H1 (cell line): ENCODE data around the gene UTP20. TPM values are rescaled to one million over a fixed set of nuclear protein-coding genes. Genes with fewer than 3 reads are reported as not detected.

Source experiments
- CTCF ChIA-PET: fragments of 300-600 bp; sonication (Branson Sonifier 250); formaldehyde crosslinking; loops from one replicate; lab custom pipeline; 2021; ENCODE audit not compliant: partially characterized antibody; lab: Charles Lee
- POLR2A ChIA-PET: fragments of 300-600 bp; sonication (Branson Sonifier 250); formaldehyde crosslinking; loops from one replicate; lab custom pipeline; 2021; ENCODE audit warnings: inconsistent platforms; ENCODE audit not compliant: partially characterized antibody; lab: Charles Lee
- DNase-seq, 2 experiments: peaks; one replicate each; pipeline versions ENCODE4 v3.0.0 to v3.0.0-alpha.2; 2010 to 2022; ENCODE audit warnings: low spot score in 2 of 2, low read depth in 1 of 2, mixed read lengths in 1 of 2
- FAIRE-seq: peaks from 2 replicates; lab custom pipeline; 2011; peaks lifted over from hg19 to GRCh38; lab: Jason Lieb, UNC
- H2AFZ ChIP-seq: 2 replicates; pipeline ENCODE4 v1.8.1; 2012; ENCODE audit warnings: low read length, inconsistent platforms
- H2AK5ac ChIP-seq: 2 replicates; pipeline ENCODE4 v1.6.1; 2013; ENCODE audit warnings: low read depth, low read length
- H2BK120ac ChIP-seq: replicated peaks from 2 replicates; pipeline ENCODE3; 2013; ENCODE audit warnings: low read depth, low read length, inconsistent platforms
- H2BK12ac ChIP-seq: 2 replicates; pipeline ENCODE4 v1.6.1; 2013; ENCODE audit warnings: low read depth, low read length
- H2BK15ac ChIP-seq: 2 replicates; pipeline ENCODE4 v1.6.1; 2013; ENCODE audit warnings: low read length
- H2BK20ac ChIP-seq: 2 replicates; pipeline ENCODE4 v1.6.1; 2013; ENCODE audit warnings: low read length
- H2BK5ac ChIP-seq: 2 replicates; pipeline ENCODE4 v1.6.1; 2013; ENCODE audit warnings: low read depth, low read length
- H3K14ac ChIP-seq: 2 replicates; pipeline ENCODE4 v1.6.1; 2013; ENCODE audit warnings: inconsistent platforms; ENCODE audit not compliant: insufficient read length
- H3K18ac ChIP-seq: 2 replicates; pipeline ENCODE4 v1.6.1; 2013; ENCODE audit warnings: low read length; ENCODE audit errors: extremely low read depth
- H3K23ac ChIP-seq: 2 replicates; pipeline ENCODE4 v1.6.1; 2013; ENCODE audit warnings: inconsistent platforms; ENCODE audit not compliant: insufficient read length
- H3K23me2 ChIP-seq: 2 replicates; pipeline ENCODE4 v1.6.1; 2013; ENCODE audit warnings: low read depth, low read length
- H3K27ac ChIP-seq: 2 replicates; pipeline ENCODE4 v1.6.1; 2011; ENCODE audit warnings: low read depth, low read length, inconsistent platforms
- H3K27me3 ChIP-seq, 4 experiments: replicated peaks in 1 of 4; 1 replicate in 1 of 4; 2 replicates in 3 of 4; pipeline versions ENCODE4 v1.6.1 to v1.8.1; 2011 to 2013; ENCODE audit warnings: low read length in 3 of 4, mild to moderate bottlenecking in 3 of 4, inconsistent platforms in 2 of 4, mixed read lengths in 2 of 4, moderate library complexity in 1 of 4; ENCODE audit not compliant: control insufficient read depth in 3 of 4, insufficient read depth in 3 of 4; ENCODE audit errors: extremely low read depth in 1 of 4
- H3K36me3 ChIP-seq, 4 experiments: 2 replicates each; pipeline versions ENCODE4 v1.6.1 to v1.8.1; 2011 to 2013; ENCODE audit warnings: mild to moderate bottlenecking in 4 of 4, low read length in 3 of 4, moderate library complexity in 2 of 4, control low read depth in 1 of 4, inconsistent platforms in 1 of 4; ENCODE audit not compliant: insufficient read depth in 4 of 4, control insufficient read depth in 2 of 4
- H3K4ac ChIP-seq: replicated peaks from 2 replicates; pipeline ENCODE3; 2013; ENCODE audit warnings: low read length, low read depth, mixed read lengths, inconsistent platforms; ENCODE audit not compliant: insufficient read length
- H3K4me1 ChIP-seq, 4 experiments: replicated peaks in 1 of 4; 1 replicate in 1 of 4; 2 replicates in 3 of 4; pipeline versions ENCODE4 v1.6.1 to v1.8.1; 2011 to 2013; ENCODE audit warnings: low read length in 3 of 4, inconsistent platforms in 2 of 4, mixed read lengths in 1 of 4; ENCODE audit not compliant: insufficient read depth in 4 of 4, control insufficient read depth in 3 of 4
- H3K4me2 ChIP-seq, 2 experiments: 2 replicates each; pipeline versions ENCODE4 v1.6.1 to v1.8.1; 2011 to 2013; ENCODE audit warnings: low read depth in 2 of 2, low read length in 2 of 2, control low read depth in 1 of 2, inconsistent platforms in 1 of 2, mild to moderate bottlenecking in 1 of 2; ENCODE audit not compliant: insufficient read depth in 1 of 2
- H3K4me3 ChIP-seq, 4 experiments: fragments of 200-600, 300-600 bp in 1 of 4; sonication (generic), shearing (Covaris generic), sonication (Bioruptor Twin) in 1 of 4; 2 replicates each; pipeline versions ENCODE4 v1.5.1 to v1.8.1; 2011 to 2016; ENCODE audit warnings: low read length in 4 of 4, low read depth in 3 of 4, control low read depth in 2 of 4, inconsistent platforms in 2 of 4, mild to moderate bottlenecking in 2 of 4, mixed read lengths in 1 of 4, moderate library complexity in 1 of 4; ENCODE audit not compliant: insufficient read depth in 2 of 4; ENCODE audit errors: extremely low read depth in 1 of 4
- H3K56ac ChIP-seq: replicated peaks from 2 replicates; pipeline ENCODE3; 2013; ENCODE audit warnings: low read depth, mild to moderate bottlenecking, mixed read lengths, low read length, inconsistent platforms; ENCODE audit not compliant: insufficient read length
- H3K79me1 ChIP-seq: 2 replicates; pipeline ENCODE4 v1.6.1; 2013; ENCODE audit warnings: low read depth, low read length, control low read depth
- H3K79me2 ChIP-seq, 2 experiments: 2 replicates each; pipeline versions ENCODE4 v1.6.1 to v1.8.1; 2012 to 2013; ENCODE audit warnings: low read length in 2 of 2, mild to moderate bottlenecking in 2 of 2, inconsistent platforms in 1 of 2; ENCODE audit not compliant: insufficient read depth in 2 of 2, control insufficient read depth in 1 of 2
- H3K9ac ChIP-seq, 4 experiments: replicated peaks in 1 of 4; 1 replicate in 1 of 4; 2 replicates in 3 of 4; pipeline versions ENCODE4 v1.6.1 to v1.8.1; 2011 to 2013; ENCODE audit warnings: low read depth in 3 of 4, low read length in 3 of 4, control low read depth in 2 of 4, mild to moderate bottlenecking in 2 of 4, moderate library complexity in 2 of 4, inconsistent platforms in 1 of 4; ENCODE audit errors: extremely low read depth in 1 of 4
- H3K9me3 ChIP-seq, 2 experiments: 2 replicates each; pipeline versions ENCODE4 v1.6.1 to v1.8.1; 2012 to 2013; ENCODE audit warnings: mild to moderate bottlenecking in 2 of 2, moderate library complexity in 2 of 2, control low read depth in 1 of 2, inconsistent platforms in 1 of 2, low read depth in 1 of 2, low read length in 1 of 2, mixed read lengths in 1 of 2; ENCODE audit not compliant: insufficient read depth in 2 of 2
- H4K20me1 ChIP-seq, 2 experiments: replicated peaks in 1 of 2; 2 replicates each; pipeline versions ENCODE3 to v1.8.1; 2011 to 2013; ENCODE audit warnings: inconsistent platforms in 2 of 2, low read length in 2 of 2, mild to moderate bottlenecking in 1 of 2; ENCODE audit not compliant: insufficient read depth in 2 of 2, control insufficient read depth in 1 of 2
- H4K5ac ChIP-seq: 2 replicates; pipeline ENCODE4 v1.6.1; 2013; ENCODE audit warnings: low read length, low read depth, mixed read lengths, inconsistent platforms; ENCODE audit not compliant: insufficient read length
- H4K8ac ChIP-seq: 2 replicates; pipeline ENCODE4 v1.8.0; 2013; ENCODE audit warnings: mild to moderate bottlenecking, moderate library complexity, low read length, inconsistent platforms; ENCODE audit not compliant: insufficient read depth; ENCODE audit errors: extremely low read depth
- H4K91ac ChIP-seq: replicated peaks from 2 replicates; pipeline ENCODE3; 2013; ENCODE audit warnings: low read length, mixed read lengths, inconsistent platforms; ENCODE audit not compliant: insufficient read length
- EGR1 ChIP-seq: IDR thresholded peaks from 2 replicates; pipeline ENCODE4 v1.6.1; 2011; ENCODE audit warnings: low read depth, low read length, borderline replicate concordance
- JUND ChIP-seq: IDR thresholded peaks from 2 replicates; pipeline ENCODE4 v1.6.1; 2011; ENCODE audit warnings: mild to moderate bottlenecking, improper control_type of control experiment, low read length
- MAFK ChIP-seq: IDR thresholded peaks from 2 replicates; pipeline ENCODE4 v1.6.1; 2012; ENCODE audit warnings: low read depth, mild to moderate bottlenecking, improper control_type of control experiment, low read length
- SIN3A ChIP-seq, 2 experiments: IDR thresholded peaks in 1 of 2; conservative IDR thresholded peaks in 1 of 2; 2 replicates each; pipeline ENCODE4 v1.6.1; 2011 to 2012; ENCODE audit warnings: low read length in 2 of 2, improper control_type of control experiment in 1 of 2, low read depth in 1 of 2, mild to moderate bottlenecking in 1 of 2
- SP2 ChIP-seq: IDR thresholded peaks from 2 replicates; pipeline ENCODE4 v1.6.1; 2012; ENCODE audit warnings: mild to moderate bottlenecking, low read length, inconsistent platforms
- SRF ChIP-seq: IDR thresholded peaks from 2 replicates; pipeline ENCODE4 v1.6.1; 2011; ENCODE audit warnings: mild to moderate bottlenecking, low read depth, low read length, moderate library complexity
- SUZ12 ChIP-seq: fragments of 200-600 bp; sonication (generic); IDR thresholded peaks from 2 replicates; pipeline ENCODE4 v1.6.1; 2012; ENCODE audit warnings: mild to moderate bottlenecking, inconsistent platforms, low read length, moderate library complexity, mixed read lengths
- TAF7 ChIP-seq: optimal IDR thresholded peaks from 2 replicates; pipeline ENCODE3; 2011; ENCODE audit warnings: low read depth, mild to moderate bottlenecking, inconsistent platforms, low read length, moderate library complexity, borderline replicate concordance
- TBP ChIP-seq: IDR thresholded peaks from 2 replicates; pipeline ENCODE4 v1.6.1; 2011; ENCODE audit warnings: low read depth, low read length, improper control_type of control experiment
- WGBS, 2 experiments: shearing (Covaris generic) in 1 of 2; methylation state at CpG; one replicate each; pipeline versions ENCODE4 v1.1.6 to v1.1.7; 2013 to 2015; ENCODE audit warnings: low lambda C conversion rate in 2 of 2, mixed read lengths in 2 of 2, inconsistent platforms in 1 of 2, low coverage in 1 of 2, missing lambda C conversion rate in 1 of 2; ENCODE audit not compliant: insufficient replicate concordance in 2 of 2, insufficient coverage in 1 of 2, insufficient read length in 1 of 2; ENCODE audit errors: extremely low coverage in 1 of 2, missing lambda C conversion rate in 1 of 2; 5-methylcytosine and 5-hydroxymethylcytosine counted together
- polyA plus RNA-seq, 7 experiments: library from polyadenylated mRNA; depleted of rRNA in 3 of 7; stranded (reverse) in 5 of 7; unstranded in 2 of 7; fragments of >200 nt in 5 of 7; fragments of 200-250 nt in 2 of 7; gene quantifications; 1 replicate in 5 of 7; 2 replicates in 1 of 7; 4 replicates in 1 of 7; pipeline versions ENCODE4 v1.2.1 to v1.2.3, GENCODE V29; 2011 to 2013; ENCODE audit warnings: missing spikeins in 2 of 7, mixed read lengths in 2 of 7
- total RNA-seq: library from RNA; stranded (reverse); fragmentation: NEBNext Ultra II Directional; extraction: Animal tissue kit (Norgen Biotek cat#: 25700); gene quantifications from 2 replicates; pipeline ENCODE4 v1.2.1, GENCODE V29; 2021

UTP20 gene
- total and polyA plus RNA-seq, 2 of the 8 experiments (the other 6 are each of a cell fraction or from before 2014, with no cell fraction given), result 8.5 to 48.4 TPM

DNA sequence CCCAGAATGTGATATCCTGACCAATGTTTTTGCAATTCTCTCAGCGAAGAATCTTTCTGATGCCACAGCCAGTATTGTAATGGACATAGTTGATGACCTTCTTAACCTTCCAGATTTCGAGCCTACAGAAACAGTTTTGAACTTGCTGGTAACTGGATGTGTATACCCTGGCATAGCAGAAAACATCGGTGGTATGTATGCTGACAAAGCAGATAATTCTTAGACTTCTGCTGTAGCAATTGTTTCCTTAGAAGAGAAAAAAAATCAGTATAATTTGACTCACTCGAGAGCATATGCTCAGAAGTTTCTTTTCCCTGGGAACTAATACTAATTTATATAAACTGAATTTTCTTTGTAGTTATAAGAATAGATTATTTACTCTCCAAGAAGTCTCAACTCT lies 58.2 kb downstream of the UTP20 start:
- H3K79me2 ChIP-seq, result no peaks in the 10 kb centered on the region
- FAIRE-seq, result no peak
- H3K14ac ChIP-seq, result no peak overlapping the region
- H3K27ac ChIP-seq, result no peak overlapping the region
- no peak for DNase-seq
- H2BK15ac ChIP-seq, result no peak overlapping the region
- H2BK120ac ChIP-seq, result no peak overlapping the region
- no peaks in the 10 kb centered on the region for H3K27me3 ChIP-seq
- H3K36me3 ChIP-seq, result peaks cover 14 to 48% (median 36%) of the 10 kb centered on the region in 4 experiments
- no peak overlapping the region for H4K5ac ChIP-seq
- no peak overlapping the region for H4K8ac ChIP-seq
- no peaks in the 10 kb centered on the region for H3K79me1 ChIP-seq
- H3K56ac ChIP-seq, result no peak overlapping the region
- H3K4me3 ChIP-seq, result no peak overlapping the region
- no peak overlapping the region for H2BK12ac ChIP-seq
- peaks cover 0 to 2% of the 10 kb centered on the region in 2 experiments for H4K20me1 ChIP-seq
- TF ChIP-seq EGR1, result no peak
- TF ChIP-seq SP2, result no peak
- TF ChIP-seq TAF7, result no peak
- TF ChIP-seq MAFK, result no peak
- TF ChIP-seq JUND, result no peak
- no peak for TF ChIP-seq SRF
- TF ChIP-seq SIN3A (conservative IDR thresholded peaks at IDR 0.05 in 1 of 2, IDR thresholded peaks at IDR 0.05 in 1 of 2; ENCODE audit: low read depth in 1 of 2, low read length in 2 of 2), result no peak
- no peak for TF ChIP-seq TBP
- TF ChIP-seq SUZ12, result no peak
- H3K4me2 ChIP-seq, result no peak overlapping the region
- no peak overlapping the region for H2AFZ ChIP-seq
- no peaks in the 10 kb centered on the region for H3K23me2 ChIP-seq
- H3K23ac ChIP-seq, result no peak overlapping the region
- no peak overlapping the region for H3K4ac ChIP-seq
- H2AK5ac ChIP-seq, result no peak overlapping the region
- WGBS, 2 experiments, result 95% methylated on average over 4 of the region's 4 CpGs; no CpG with 5 or more reads in 1 of the 2 experiments
- H3K9me3 ChIP-seq, result no peaks in the 10 kb centered on the region
- no peak overlapping the region for H3K9ac ChIP-seq
- no peak overlapping the region for H2BK20ac ChIP-seq
- no peak overlapping the region for H4K91ac ChIP-seq
- CTCF ChIA-PET, result interaction anchor here (4.0 kb wide), 1 partner anchor 15 kb away, joined by 19 read pairs; no protein-coding TSS in a partner anchor
- no peaks in the 10 kb centered on the region for H3K4me1 ChIP-seq
- H2BK5ac ChIP-seq, result no peak overlapping the region
- POLR2A ChIA-PET, result no interaction called here
- no peak overlapping the region for H3K18ac ChIP-seq
